ENCODE measurements around the gene GOLGA3.
"Not testable (repeated sequence)": the region's sequence is repeated elsewhere in the genome, so short reads cannot be mapped to it uniquely, and the experiment has no call there.

GOLGA3 gene

GRCh38 chr12:132844681-132845080 is 16.0 kb upstream of the GOLGA3 start:
- DNase-seq (ENCODE audit: low read depth in 1 of 2, low spot score in 1 of 2) = not testable (repeated sequence)

- no peak for DNase-seq (ENCODE audit: low read depth in 1 of 2, low spot score in 1 of 2)
These were observed 13.9 kb upstream of the GOLGA3 start for GRCh38 chr12:132842449-132843045.

- DNase-seq (ENCODE audit: low read depth in 1 of 2, low spot score in 1 of 2) = no peak
These were observed 12.5 kb upstream of the GOLGA3 start for GRCh38 chr12:132841151-132841550.

GRCh38 chr12:132840536-132840935 is 11.9 kb upstream of the GOLGA3 start:
- no peak for DNase-seq (ENCODE audit: low read depth in 1 of 2, low spot score in 1 of 2)

- no peak for DNase-seq (ENCODE audit: low read depth in 1 of 2, low spot score in 1 of 2)
These were observed 11.0 kb upstream of the GOLGA3 start for GRCh38 chr12:132839558-132840235.

GRCh38 chr12:132838410-132839080 is 9.9 kb upstream of the GOLGA3 start:
- no peak for DNase-seq (ENCODE audit: low read depth in 1 of 2, low spot score in 1 of 2)

- no peak for DNase-seq (ENCODE audit: low read depth in 1 of 2, low spot score in 1 of 2)
These were observed 9.2 kb upstream of the GOLGA3 start for GRCh38 chr12:132837693-132838409.

- no peak for DNase-seq (ENCODE audit: low read depth in 1 of 2, low spot score in 1 of 2)
These were observed 8.2 kb upstream of the GOLGA3 start for GRCh38 chr12:132836795-132837331.

- DNase-seq (ENCODE audit: low read depth in 1 of 2, low spot score in 1 of 2) = not testable (repeated sequence)
These were observed 7.6 kb upstream of the GOLGA3 start for GRCh38 chr12:132836230-132836629.

GRCh38 chr12:132835076-132836025 is 6.7 kb upstream of the GOLGA3 start:
- DNase-seq (ENCODE audit: low read depth in 1 of 2, low spot score in 1 of 2) = no peak

- DNase-seq (ENCODE audit: low read depth in 1 of 2, low spot score in 1 of 2) = no peak
These were observed 5.6 kb upstream of the GOLGA3 start for GRCh38 chr12:132834181-132834711.

- no peak for DNase-seq (ENCODE audit: low read depth in 1 of 2, low spot score in 1 of 2)
These were observed 4.7 kb upstream of the GOLGA3 start for GRCh38 chr12:132833341-132833740.

- DNase-seq (ENCODE audit: low read depth in 1 of 2, low spot score in 1 of 2) = no peak
These were observed 3.1 kb upstream of the GOLGA3 start for GRCh38 chr12:132831771-132832170.

GRCh38 chr12:132827763-132828703 is 636 bp downstream of the GOLGA3 start:
- peak in 1 of 2 donors; percentile 13 for DNase-seq (ENCODE audit: low read depth in 1 of 2, low spot score in 1 of 2)

GRCh38 chr12:132825861-132826260 is 2.8 kb downstream of the GOLGA3 start:
- DNase-seq (ENCODE audit: low read depth in 1 of 2, low spot score in 1 of 2) = no peak

- DNase-seq (ENCODE audit: low read depth in 1 of 2, low spot score in 1 of 2) = no peak
These were observed 3.6 kb downstream of the GOLGA3 start for GRCh38 chr12:132825089-132825488.

- DNase-seq (ENCODE audit: low read depth in 1 of 2, low spot score in 1 of 2) = no peak
These were observed 4.6 kb downstream of the GOLGA3 start for GRCh38 chr12:132824053-132824452.

GRCh38 chr12:132818562-132818961 is 10.1 kb downstream of the GOLGA3 start:
- DNase-seq (ENCODE audit: low read depth in 1 of 2, low spot score in 1 of 2) = no peak

- no peak for DNase-seq (ENCODE audit: low read depth in 1 of 2, low spot score in 1 of 2)
These were observed 14.4 kb downstream of the GOLGA3 start for GRCh38 chr12:132814232-132814631.
